ENCODE results near the gene FBXO48. TPM values are rescaled to one million over a fixed set of nuclear protein-coding genes. Genes with fewer than 3 reads are reported as not detected.

Gene FBXO48
- total and polyA plus RNA-seq, 10 of the 15 experiments (the other 5 are each of a cell fraction or from before 2014, with no cell fraction given): 0.56 to 2.3 (median 1.2) TPM

DNA sequence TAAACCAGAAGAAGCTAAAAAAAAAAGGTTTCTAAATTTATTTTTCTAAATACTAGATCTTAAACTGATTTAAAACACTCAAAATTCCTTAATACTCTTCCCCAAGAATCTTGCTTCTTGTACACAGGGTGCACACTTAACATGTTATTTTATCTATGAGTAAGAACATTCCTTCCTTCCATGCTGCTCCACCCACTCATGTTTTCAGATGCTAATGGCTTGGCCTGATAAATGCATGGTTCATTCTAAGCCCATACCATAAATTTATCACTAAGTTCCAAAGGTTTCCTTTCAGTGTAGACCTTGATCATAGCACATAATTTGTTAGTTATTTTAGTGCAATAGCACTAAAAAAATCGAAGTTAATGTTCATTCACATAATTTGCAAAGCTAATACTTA lies 8.1 kb downstream of the FBXO48 start:
- Histone ChIP-seq H2AFZ (ENCODE audit: control insufficient read depth, low read depth, low read length) (no peak overlapping the region), H3K9ac (ENCODE audit: control insufficient read depth, insufficient read depth, low read length) (no peak overlapping the region), H3K4me1 (ENCODE audit: control insufficient read depth, insufficient read depth, low read length) (no peaks in the 10 kb centered on the region), H3K4me2 (ENCODE audit: control insufficient read depth, insufficient read depth) (no peak overlapping the region), H3K4me3 (no peak overlapping the region), H3K9me3 (replicated peaks; ENCODE audit: control insufficient read depth, insufficient read depth, low read length) (no peaks in the 10 kb centered on the region), H3K27ac (ENCODE audit: control insufficient read depth, insufficient read depth) (no peak overlapping the region), H3K27me3 (replicated peaks in 1 of 2; ENCODE audit: control insufficient read depth in 2 of 2, insufficient read depth in 2 of 2, low read length in 1 of 2) (no peaks in the 10 kb centered on the region), H3K79me2 (ENCODE audit: control insufficient read depth, insufficient read depth, low read length) (no peaks in the 10 kb centered on the region), H4K20me1 (ENCODE audit: control insufficient read depth, insufficient read depth) (no peaks in the 10 kb centered on the region), H3K36me3 (ENCODE audit: control insufficient read depth in 2 of 2, insufficient read depth in 2 of 2, low read length in 1 of 2) (no peaks in the 10 kb centered on the region)
- ChIA-PET CTCF (interaction anchor here (0.9 kb wide), 1 partner anchor 257 kb away, joined by 3 read pairs; no protein-coding TSS in a partner anchor), RAD21 (ENCODE audit: unreplicated experiment) (interaction anchor here (1.0 kb wide), 1 partner anchor 9 kb away, joined by 3 read pairs; no protein-coding TSS in a partner anchor), SMC1A (ENCODE audit: uncharacterized antibody, unreplicated experiment) (interaction anchor here (0.6 kb wide), 1 partner anchor 558 kb away, joined by 4 read pairs; no protein-coding TSS in a partner anchor), POLR2A (no interaction called here)
- intact Hi-C loops (cut with micrococcal nuclease; ENCODE audit: unreplicated experiment) (no loop called here), in situ Hi-C loops (cut with MboI) (no loop called here)
- BruUV-seq (replicated peaks): no TSS peak
- 31% methylated on average over 1 of the region's 1 CpG for WGBS (ENCODE audit: insufficient coverage, insufficient replicate concordance, low lambda C conversion rate, missing lambda C conversion rate)
- ATAC-seq (no peak), DNase-seq (ENCODE audit: low read depth, low spot score) (no peak), FAIRE-seq (no peak)
- TF ChIP-seq MEF2B (IDR thresholded peaks at IDR 0.05; ENCODE audit: partially characterized antibody, poor library complexity, severe bottlenecking): no peak
- TF ChIP-seq, protein P1, sequence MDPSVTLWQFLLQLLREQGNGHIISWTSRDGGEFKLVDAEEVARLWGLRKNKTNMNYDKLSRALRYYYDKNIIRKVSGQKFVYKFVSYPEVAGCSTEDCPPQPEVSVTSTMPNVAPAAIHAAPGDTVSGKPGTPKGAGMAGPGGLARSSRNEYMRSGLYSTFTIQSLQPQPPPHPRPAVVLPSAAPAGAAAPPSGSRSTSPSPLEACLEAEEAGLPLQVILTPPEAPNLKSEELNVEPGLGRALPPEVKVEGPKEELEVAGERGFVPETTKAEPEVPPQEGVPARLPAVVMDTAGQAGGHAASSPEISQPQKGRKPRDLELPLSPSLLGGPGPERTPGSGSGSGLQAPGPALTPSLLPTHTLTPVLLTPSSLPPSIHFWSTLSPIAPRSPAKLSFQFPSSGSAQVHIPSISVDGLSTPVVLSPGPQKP (IDR thresholded peaks at IDR 0.05; ENCODE audit: low read depth, low read length): no peak
- TF ChIP-seq, protein P2, sequence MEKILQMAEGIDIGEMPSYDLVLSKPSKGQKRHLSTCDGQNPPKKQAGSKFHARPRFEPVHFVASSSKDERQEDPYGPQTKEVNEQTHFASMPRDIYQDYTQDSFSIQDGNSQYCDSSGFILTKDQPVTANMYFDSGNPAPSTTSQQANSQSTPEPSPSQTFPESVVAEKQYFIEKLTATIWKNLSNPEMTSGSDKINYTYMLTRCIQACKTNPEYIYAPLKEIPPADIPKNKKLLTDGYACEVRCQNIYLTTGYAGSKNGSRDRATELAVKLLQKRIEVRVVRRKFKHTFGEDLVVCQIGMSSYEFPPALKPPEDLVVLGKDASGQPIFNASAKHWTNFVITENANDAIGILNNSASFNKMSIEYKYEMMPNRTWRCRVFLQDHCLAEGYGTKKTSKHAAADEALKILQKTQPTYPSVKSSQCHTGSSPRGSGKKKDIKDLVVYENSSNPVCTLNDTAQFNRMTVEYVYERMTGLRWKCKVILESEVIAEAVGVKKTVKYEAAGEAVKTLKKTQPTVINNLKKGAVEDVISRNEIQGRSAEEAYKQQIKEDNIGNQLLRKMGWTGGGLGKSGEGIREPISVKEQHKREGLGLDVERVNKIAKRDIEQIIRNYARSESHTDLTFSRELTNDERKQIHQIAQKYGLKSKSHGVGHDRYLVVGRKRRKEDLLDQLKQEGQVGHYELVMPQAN (conservative IDR thresholded peaks at IDR 0.05): no peak
- TF ChIP-seq, protein P3, sequence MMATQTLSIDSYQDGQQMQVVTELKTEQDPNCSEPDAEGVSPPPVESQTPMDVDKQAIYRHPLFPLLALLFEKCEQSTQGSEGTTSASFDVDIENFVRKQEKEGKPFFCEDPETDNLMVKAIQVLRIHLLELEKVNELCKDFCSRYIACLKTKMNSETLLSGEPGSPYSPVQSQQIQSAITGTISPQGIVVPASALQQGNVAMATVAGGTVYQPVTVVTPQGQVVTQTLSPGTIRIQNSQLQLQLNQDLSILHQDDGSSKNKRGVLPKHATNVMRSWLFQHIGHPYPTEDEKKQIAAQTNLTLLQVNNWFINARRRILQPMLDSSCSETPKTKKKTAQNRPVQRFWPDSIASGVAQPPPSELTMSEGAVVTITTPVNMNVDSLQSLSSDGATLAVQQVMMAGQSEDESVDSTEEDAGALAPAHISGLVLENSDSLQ (IDR thresholded peaks at IDR 0.05): no peak
- TF ChIP-seq, protein P4, sequence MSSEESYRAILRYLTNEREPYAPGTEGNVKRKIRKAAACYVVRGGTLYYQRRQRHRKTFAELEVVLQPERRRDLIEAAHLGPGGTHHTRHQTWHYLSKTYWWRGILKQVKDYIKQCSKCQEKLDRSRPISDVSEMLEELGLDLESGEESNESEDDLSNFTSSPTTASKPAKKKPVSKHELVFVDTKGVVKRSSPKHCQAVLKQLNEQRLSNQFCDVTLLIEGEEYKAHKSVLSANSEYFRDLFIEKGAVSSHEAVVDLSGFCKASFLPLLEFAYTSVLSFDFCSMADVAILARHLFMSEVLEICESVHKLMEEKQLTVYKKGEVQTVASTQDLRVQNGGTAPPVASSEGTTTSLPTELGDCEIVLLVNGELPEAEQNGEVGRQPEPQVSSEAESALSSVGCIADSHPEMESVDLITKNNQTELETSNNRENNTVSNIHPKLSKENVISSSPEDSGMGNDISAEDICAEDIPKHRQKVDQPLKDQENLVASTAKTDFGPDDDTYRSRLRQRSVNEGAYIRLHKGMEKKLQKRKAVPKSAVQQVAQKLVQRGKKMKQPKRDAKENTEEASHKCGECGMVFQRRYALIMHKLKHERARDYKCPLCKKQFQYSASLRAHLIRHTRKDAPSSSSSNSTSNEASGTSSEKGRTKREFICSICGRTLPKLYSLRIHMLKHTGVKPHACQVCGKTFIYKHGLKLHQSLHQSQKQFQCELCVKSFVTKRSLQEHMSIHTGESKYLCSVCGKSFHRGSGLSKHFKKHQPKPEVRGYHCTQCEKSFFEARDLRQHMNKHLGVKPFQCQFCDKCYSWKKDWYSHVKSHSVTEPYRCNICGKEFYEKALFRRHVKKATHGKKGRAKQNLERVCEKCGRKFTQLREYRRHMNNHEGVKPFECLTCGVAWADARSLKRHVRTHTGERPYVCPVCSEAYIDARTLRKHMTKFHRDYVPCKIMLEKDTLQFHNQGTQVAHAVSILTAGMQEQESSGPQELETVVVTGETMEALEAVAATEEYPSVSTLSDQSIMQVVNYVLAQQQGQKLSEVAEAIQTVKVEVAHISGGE (CRISPR knock-in tag; IDR thresholded peaks at IDR 0.05): no peak
- no peak for TF ChIP-seq HCFC1 (IDR thresholded peaks at IDR 0.05; ENCODE audit: low read length)
- no peak for TF ChIP-seq MYC (IDR thresholded peaks at IDR 0.05; ENCODE audit: insufficient read depth, insufficient read length, insufficient replicate concordance, low read length, severe bottlenecking)
- TF ChIP-seq ZNF384 (IDR thresholded peaks at IDR 0.05; ENCODE audit: borderline replicate concordance, low read depth, low read length): no peak
- TF ChIP-seq, protein P5, sequence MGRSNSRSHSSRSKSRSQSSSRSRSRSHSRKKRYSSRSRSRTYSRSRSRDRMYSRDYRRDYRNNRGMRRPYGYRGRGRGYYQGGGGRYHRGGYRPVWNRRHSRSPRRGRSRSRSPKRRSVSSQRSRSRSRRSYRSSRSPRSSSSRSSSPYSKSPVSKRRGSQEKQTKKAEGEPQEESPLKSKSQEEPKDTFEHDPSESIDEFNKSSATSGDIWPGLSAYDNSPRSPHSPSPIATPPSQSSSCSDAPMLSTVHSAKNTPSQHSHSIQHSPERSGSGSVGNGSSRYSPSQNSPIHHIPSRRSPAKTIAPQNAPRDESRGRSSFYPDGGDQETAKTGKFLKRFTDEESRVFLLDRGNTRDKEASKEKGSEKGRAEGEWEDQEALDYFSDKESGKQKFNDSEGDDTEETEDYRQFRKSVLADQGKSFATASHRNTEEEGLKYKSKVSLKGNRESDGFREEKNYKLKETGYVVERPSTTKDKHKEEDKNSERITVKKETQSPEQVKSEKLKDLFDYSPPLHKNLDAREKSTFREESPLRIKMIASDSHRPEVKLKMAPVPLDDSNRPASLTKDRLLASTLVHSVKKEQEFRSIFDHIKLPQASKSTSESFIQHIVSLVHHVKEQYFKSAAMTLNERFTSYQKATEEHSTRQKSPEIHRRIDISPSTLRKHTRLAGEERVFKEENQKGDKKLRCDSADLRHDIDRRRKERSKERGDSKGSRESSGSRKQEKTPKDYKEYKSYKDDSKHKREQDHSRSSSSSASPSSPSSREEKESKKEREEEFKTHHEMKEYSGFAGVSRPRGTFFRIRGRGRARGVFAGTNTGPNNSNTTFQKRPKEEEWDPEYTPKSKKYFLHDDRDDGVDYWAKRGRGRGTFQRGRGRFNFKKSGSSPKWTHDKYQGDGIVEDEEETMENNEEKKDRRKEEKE (IDR thresholded peaks at IDR 0.05): no peak
- no peak for TF ChIP-seq IRF4 (IDR thresholded peaks at IDR 0.05; ENCODE audit: low read depth, low read length)
- TF ChIP-seq SMAD5 (IDR thresholded peaks at IDR 0.05; ENCODE audit: low read depth): no peak
